GM06990 (cell line): ENCODE results near the gene PTCD1.
A peak's percentile ranks its signal among the peaks of the same experiment; 100 is the strongest.

Experiments
- DNase-seq: peaks from one replicate; pipeline ENCODE4 v3.0.0-alpha.2; 2011; ENCODE audit not compliant: insufficient read length; ENCODE audit errors: extremely low read depth
- H3K27me3 ChIP-seq: replicated peaks from 2 replicates; pipeline ENCODE4 v1.6.0; 2011; ENCODE audit warnings: low read length; ENCODE audit not compliant: control insufficient read depth, insufficient read depth
- H3K36me3 ChIP-seq: 2 replicates; pipeline ENCODE4 v1.5.1; 2011; ENCODE audit warnings: low read length; ENCODE audit not compliant: control insufficient read depth, insufficient read depth
- H3K4me3 ChIP-seq: replicated peaks from 2 replicates; pipeline ENCODE4 v1.5.1; 2011; ENCODE audit warnings: low read depth, mild to moderate bottlenecking, control low read depth, low read length
- CTCF ChIP-seq: IDR thresholded peaks from 2 replicates; pipeline ENCODE4 v1.5.1; 2011; ENCODE audit warnings: low read length, control low read depth, mild to moderate bottlenecking, inconsistent platforms; ENCODE audit not compliant: insufficient read depth, poor library complexity, severe bottlenecking

PTCD1 gene

GRCh38 chr7:99410635-99411034, 28.0 kb downstream of the PTCD1 start:
- no peak for TF ChIP-seq CTCF
- Histone ChIP-seq H3K27me3 (no peaks in the 10 kb centered on the region), H3K4me3 (no peak overlapping the region), H3K36me3 (peaks cover 13% of the 10 kb centered on the region)
- no peak for DNase-seq

DNA sequence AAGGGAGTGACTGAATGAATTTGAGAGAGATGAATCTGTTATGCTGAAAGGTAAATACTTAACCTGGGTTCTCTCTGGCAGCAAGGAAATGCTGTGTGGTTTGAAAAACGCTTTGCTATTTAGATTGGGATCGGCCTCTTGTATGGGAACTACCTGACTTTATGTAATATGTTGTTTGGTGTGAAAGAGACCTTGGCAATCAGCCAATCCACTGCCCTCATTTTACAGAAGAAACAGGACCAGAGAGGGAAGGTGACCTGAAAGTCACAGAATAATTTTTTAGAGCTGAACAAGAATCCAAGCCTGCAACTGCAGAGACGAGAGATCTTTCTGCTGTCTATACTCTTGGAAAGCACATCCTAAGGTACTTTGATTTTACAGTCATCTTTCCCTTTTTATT, 28.8 kb downstream of the PTCD1 start:
- no peak for TF ChIP-seq CTCF
- H3K27me3 ChIP-seq, result no peaks in the 10 kb centered on the region
- peak overlapping the region; percentile 87 for H3K4me3 ChIP-seq
- DNase-seq, result no peak
- peaks cover 12% of the 10 kb centered on the region for H3K36me3 ChIP-seq

GRCh38 chr7:99409192-99409572, 29.4 kb downstream of the PTCD1 start:
- peak overlapping the region; percentile 87 for H3K4me3 ChIP-seq
- peaks cover 16% of the 10 kb centered on the region for H3K36me3 ChIP-seq
- no peak for DNase-seq
- no peak for TF ChIP-seq CTCF
- H3K27me3 ChIP-seq, result no peaks in the 10 kb centered on the region

DNA sequence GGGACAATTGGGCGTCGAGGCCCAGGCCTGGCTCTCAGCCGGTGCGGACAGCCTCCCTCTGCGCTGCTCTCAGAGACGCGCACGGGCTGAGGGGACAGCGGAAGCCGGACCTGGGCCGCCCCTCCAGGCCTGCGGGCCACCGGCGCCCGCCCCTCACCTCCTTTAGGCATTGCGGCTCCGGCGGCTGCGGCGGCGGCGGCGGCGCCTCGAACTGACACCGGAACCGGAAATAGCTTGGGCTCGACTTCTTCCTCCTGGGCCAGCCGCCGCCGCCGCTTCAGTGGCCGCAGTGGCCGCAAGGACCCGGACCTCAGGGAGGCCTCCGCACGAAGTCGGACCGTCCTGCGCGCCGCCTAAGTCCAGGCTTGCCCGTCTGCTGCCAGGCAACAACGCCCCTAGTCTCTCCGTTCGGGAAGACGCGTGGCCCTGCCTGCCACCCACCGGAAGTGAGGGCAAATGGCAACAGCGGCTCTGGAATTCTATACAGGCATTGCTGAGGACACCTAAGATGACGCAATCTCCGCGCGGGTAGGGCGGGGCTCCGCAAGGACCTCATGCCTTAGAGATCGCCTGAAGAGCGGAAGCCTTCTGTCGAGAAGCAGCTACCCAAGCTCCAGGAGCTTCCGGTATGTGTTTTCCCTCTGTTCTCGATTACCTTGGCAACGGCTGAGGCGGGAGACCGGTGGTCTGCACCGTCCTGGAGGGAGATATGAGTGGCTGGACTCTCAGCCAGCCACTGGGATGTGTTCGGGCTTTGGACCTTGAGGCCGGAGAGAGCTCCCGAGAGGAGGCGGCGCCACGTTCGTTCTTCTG, 30.0 kb downstream of the PTCD1 start, which contains the start of the genes BUD31 and PDAP1:
Gene BUD31 (plus strand): TSS at position 591 of the 813 bp plus-strand sequence. CDS start 2,124 bp downstream, outside the sequence.
Gene PDAP1 (minus strand): TSS at position 219 of the 813 bp plus-strand sequence. CDS start 49 bp downstream, at position 170.
- TF ChIP-seq CTCF, result no peak
- peak; percentile 96 for DNase-seq
- Histone ChIP-seq H3K36me3 (peaks cover 20% of the 10 kb centered on the region), H3K27me3 (no peaks in the 10 kb centered on the region), H3K4me3 (peak within 1 kb of the TSS; percentile 87)

- H3K27me3 ChIP-seq, result no peaks in the 10 kb centered on the region
- no peak for DNase-seq
- peaks cover 20% of the 10 kb centered on the region for H3K36me3 ChIP-seq
- peak overlapping the region; percentile 87 for H3K4me3 ChIP-seq
- TF ChIP-seq CTCF, result no peak
Observed at GRCh38 chr7:99407872-99408378, 30.7 kb downstream of the PTCD1 start.
